Ishikawa (cell line): ENCODE measurements around the gene LTBR.
A peak's percentile ranks its signal among the peaks of the same experiment; 100 is the strongest.

Experiments
- CEBPB ChIP-seq: IDR thresholded peaks from 2 replicates; pipeline ENCODE4 v1.6.1; 2012
- CREB1 ChIP-seq: IDR thresholded peaks from 2 replicates; pipeline ENCODE4 v1.6.1; 2012; ENCODE audit warnings: low read depth
- EGR1 ChIP-seq: IDR thresholded peaks from 2 replicates; pipeline ENCODE4 v1.6.1; 2012
- EP300 ChIP-seq: IDR thresholded peaks from 2 replicates; pipeline ENCODE4 v1.6.1; 2012; ENCODE audit warnings: borderline replicate concordance
- FOXM1 ChIP-seq: IDR thresholded peaks from 2 replicates; pipeline ENCODE4 v1.6.1; 2012; ENCODE audit warnings: low read depth, borderline replicate concordance
- NFIC ChIP-seq: IDR thresholded peaks from 2 replicates; pipeline ENCODE4 v1.6.1; 2012
- RAD21 ChIP-seq: IDR thresholded peaks from 2 replicates; pipeline ENCODE4 v1.6.1; 2012; ENCODE audit warnings: low read depth
- TAF1 ChIP-seq: IDR thresholded peaks from 2 replicates; pipeline ENCODE4 v1.6.1; 2012; ENCODE audit warnings: low read depth, mild to moderate bottlenecking
- TCF12 ChIP-seq: IDR thresholded peaks from 2 replicates; pipeline ENCODE4 v1.6.1; 2012; ENCODE audit warnings: low read depth
- TEAD4 ChIP-seq: IDR thresholded peaks from 2 replicates; pipeline ENCODE4 v1.6.1; 2012
- YY1 ChIP-seq: IDR thresholded peaks from 2 replicates; pipeline ENCODE4 v1.6.1; 2012; ENCODE audit warnings: low read depth
- ZBTB7A ChIP-seq: IDR thresholded peaks from 2 replicates; pipeline ENCODE4 v1.6.1; 2012; ENCODE audit warnings: low read depth
- TF ChIP-seq, protein P1 (sequence below): IDR thresholded peaks from 2 replicates; pipeline ENCODE4 v1.6.1; 2012
- TF ChIP-seq, protein P2 (sequence below): IDR thresholded peaks from 2 replicates; pipeline ENCODE4 v1.6.1; 2012; ENCODE audit warnings: low read depth, mild to moderate bottlenecking
- TF ChIP-seq, protein P3 (sequence below): IDR thresholded peaks from 2 replicates; pipeline ENCODE4 v1.6.1; 2012

Gene LTBR

DNA sequence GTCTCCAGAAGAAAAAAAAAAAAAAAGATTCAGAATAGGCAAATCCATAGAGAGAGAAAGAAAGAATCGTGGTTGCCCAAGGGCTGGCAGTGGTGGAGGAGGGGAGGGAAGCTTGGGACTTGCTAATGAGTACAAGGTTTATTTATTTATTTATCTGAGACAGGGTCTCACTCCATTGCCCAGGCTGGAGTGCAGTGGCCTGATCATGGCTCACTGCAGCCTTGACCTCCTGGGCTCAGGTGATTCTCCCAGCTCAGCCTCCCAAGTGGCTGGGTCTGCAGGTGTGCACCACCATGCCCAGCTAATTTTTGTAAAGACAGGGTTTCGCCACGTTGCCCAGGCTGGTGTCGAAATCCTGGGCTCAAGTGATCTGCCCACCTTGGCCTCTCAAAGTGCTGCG lies 32.3 kb upstream of the LTBR start:
- TF ChIP-seq, protein P1, sequence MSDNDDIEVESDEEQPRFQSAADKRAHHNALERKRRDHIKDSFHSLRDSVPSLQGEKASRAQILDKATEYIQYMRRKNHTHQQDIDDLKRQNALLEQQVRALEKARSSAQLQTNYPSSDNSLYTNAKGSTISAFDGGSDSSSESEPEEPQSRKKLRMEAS: no peak
- TF ChIP-seq TCF12: no peak
- TF ChIP-seq RAD21: no peak
- TF ChIP-seq EP300: no peak
- no peak for TF ChIP-seq TAF1
- TF ChIP-seq EGR1: no peak

DNA sequence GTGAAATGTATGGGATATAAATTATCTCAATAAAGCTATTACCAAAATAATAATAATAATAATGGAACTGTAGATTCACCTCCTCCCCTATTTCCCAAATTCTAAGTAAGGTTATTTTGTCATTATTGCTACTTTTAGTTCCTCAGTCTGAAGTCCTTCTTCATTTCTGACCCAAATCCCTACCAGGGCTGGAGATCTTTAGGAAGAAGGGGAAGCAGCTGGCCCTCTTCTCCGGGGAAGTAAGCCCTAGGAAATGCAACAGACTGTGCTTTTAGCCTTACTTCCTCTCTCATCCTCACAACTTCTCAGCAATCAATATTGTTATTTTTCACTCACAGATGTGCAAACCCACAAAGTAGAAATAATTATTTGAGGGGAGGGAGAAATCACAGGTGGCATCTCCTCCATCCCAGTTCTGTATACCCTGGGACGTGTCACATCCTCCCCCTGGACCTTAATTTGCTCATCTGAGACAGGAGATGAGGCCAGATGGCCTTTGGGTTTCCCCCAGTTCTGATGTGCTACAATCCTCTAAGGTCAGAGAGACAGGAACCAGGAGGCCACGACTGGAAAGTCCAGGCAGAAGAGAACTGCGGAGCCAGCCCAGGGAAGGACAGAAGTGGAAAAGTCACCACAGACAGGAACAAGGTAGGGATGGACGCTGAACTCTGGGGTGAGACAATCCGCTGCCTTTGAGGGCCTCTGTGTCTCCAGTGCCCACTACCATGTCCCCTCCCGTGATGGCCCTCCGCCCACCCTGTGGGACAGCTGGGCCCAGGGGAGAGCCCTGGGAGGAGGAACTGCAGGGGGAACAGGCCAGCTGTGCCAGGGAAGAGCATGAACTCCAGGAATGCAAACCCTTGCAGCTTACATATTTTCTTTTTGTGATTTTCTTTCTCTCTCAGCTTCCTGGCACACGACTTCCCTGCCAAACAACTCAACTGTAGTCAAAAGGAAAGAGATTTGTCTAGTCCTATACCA lies 31.5 kb upstream of the LTBR start:
- no peak for TF ChIP-seq TAF1
- no peak for TF ChIP-seq CEBPB
- TF ChIP-seq ZBTB7A: no peak
- TF ChIP-seq, protein P1: no peak
- no peak for TF ChIP-seq TEAD4
- TF ChIP-seq EP300: no peak

DNA sequence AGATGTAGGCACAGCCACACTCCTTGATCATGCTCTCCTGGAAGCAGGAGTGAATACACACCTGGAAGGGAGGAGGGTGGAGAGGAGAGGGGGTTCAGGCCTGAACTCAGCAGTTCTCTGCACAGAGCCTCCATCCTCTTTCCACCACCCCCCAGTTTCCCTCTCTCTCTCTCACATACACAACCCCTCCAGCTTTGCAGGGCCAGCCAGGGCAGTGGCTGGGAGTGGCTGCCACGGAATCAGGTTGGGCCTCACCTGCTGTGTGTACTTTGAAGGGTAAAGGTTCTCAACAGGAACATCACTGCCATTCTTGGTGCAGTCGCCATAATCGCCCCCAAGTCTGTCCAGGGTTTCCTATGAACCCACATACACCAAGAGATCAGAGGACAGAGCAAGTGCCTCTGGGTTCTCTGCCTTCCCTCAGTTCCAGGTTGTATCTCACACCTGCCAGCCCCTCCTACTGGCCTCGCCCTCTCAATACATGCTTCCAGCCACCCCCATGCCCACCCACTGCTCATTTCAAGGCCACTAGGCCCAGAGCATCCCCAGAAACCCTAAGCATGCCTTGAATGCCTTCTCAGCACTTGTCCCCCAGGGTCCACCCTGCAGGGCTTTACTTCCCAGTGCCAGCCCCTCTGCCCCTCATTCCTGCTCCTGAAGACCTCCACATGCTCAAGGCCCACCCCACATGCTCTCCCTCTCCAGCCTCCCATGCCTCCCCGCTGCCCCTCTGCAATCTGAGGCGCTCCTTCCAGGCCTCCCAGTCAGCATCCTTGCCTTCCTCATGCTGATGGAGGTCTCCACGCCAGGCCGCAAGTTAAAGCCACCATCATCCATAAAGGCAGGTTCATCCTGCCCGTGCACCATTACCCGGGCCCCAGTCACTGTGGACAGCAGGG lies 29.2 kb upstream of the LTBR start:
- TF ChIP-seq YY1 (no peak), RAD21 (no peak), FOXM1 (no peak), TAF1 (no peak), TEAD4 (no peak), ZBTB7A (no peak), NFIC (no peak), CREB1 (no peak), EGR1 (no peak), CEBPB (no peak), TCF12 (no peak), EP300 (no peak)
- TF ChIP-seq, protein P1: no peak
- TF ChIP-seq, protein P2, sequence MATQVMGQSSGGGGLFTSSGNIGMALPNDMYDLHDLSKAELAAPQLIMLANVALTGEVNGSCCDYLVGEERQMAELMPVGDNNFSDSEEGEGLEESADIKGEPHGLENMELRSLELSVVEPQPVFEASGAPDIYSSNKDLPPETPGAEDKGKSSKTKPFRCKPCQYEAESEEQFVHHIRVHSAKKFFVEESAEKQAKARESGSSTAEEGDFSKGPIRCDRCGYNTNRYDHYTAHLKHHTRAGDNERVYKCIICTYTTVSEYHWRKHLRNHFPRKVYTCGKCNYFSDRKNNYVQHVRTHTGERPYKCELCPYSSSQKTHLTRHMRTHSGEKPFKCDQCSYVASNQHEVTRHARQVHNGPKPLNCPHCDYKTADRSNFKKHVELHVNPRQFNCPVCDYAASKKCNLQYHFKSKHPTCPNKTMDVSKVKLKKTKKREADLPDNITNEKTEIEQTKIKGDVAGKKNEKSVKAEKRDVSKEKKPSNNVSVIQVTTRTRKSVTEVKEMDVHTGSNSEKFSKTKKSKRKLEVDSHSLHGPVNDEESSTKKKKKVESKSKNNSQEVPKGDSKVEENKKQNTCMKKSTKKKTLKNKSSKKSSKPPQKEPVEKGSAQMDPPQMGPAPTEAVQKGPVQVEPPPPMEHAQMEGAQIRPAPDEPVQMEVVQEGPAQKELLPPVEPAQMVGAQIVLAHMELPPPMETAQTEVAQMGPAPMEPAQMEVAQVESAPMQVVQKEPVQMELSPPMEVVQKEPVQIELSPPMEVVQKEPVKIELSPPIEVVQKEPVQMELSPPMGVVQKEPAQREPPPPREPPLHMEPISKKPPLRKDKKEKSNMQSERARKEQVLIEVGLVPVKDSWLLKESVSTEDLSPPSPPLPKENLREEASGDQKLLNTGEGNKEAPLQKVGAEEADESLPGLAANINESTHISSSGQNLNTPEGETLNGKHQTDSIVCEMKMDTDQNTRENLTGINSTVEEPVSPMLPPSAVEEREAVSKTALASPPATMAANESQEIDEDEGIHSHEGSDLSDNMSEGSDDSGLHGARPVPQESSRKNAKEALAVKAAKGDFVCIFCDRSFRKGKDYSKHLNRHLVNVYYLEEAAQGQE: no peak
- TF ChIP-seq, protein P3, sequence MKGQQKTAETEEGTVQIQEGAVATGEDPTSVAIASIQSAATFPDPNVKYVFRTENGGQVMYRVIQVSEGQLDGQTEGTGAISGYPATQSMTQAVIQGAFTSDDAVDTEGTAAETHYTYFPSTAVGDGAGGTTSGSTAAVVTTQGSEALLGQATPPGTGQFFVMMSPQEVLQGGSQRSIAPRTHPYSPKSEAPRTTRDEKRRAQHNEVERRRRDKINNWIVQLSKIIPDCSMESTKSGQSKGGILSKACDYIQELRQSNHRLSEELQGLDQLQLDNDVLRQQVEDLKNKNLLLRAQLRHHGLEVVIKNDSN: no peak

DNA sequence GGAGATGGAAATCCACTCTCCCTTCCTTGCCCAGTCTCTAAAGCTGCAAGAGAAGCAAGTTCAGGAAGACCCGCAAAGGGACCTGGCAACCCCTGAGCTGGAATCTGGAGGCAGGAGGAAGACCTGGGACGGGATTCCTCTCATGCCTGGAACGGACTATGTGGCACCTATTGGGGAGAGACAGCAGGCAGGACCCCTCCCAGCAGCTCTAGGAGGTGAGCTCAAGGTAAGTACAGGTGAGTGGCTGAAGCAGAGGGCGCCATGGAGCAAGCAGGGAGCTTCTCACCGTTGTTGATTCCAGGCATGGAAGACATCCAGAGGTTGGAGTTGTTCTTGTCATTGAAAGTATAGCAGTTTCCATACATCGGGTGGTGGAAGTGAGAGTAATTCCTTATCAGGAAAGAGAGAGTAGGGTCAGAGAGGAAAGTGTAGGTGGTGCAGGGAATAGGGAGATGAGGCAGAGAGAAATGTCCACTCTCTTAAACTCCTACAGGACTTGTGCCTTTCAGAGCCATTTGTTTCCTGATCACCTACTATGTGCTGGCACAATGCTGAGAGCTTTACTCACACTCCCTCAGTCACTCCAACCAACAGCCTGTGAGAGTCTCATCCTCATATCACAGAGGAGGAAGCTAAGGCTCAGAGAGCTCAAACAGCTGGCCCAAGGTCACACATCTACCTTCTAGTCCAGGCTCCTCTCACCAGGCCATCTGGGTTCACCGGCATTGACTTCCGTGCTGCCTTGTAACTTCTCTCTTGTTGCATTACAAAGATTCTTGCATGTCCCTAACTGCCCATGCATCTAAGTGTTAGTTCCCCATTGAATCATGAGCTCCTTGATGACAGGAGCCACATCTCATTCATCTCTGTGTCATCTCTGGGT lies 28.2 kb upstream of the LTBR start:
- peak; percentile 57 for TF ChIP-seq RAD21
- TF ChIP-seq, protein P2: no peak

DNA sequence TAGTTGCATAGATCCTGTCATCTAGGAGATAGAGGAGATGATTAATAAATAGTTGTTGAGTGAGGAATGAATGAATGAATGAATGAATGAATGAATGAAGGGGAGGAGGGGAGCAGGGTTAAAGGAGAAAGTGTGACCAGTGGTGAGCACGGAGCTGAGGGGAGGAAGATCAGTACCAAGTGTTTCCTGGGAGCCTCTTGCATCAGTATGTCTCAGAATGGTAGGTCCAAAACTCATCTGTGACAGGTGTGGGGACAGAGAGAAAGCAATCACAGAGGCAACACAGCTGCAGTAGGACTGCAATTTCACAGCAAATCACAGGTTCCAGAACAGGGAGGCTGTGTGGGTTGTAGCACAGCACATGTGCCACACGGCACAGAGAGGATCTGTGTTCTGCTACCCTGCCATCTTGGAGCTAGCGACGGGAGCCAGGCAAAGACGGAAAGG lies 27.6 kb upstream of the LTBR start:
- TF ChIP-seq, protein P3: no peak
- TF ChIP-seq TEAD4 (no peak), CEBPB (no peak), ZBTB7A (no peak), FOXM1 (no peak), RAD21 (no peak), YY1 (no peak), EP300 (no peak), EGR1 (no peak), NFIC (no peak), TCF12 (no peak), TAF1 (no peak), CREB1 (no peak)
- TF ChIP-seq, protein P2: no peak
- TF ChIP-seq, protein P1: no peak
